Gastroesophageal sphincter (tissue), 4 donors: ENCODE results near the gene HLA-A. TPM values are rescaled to one million over a fixed set of nuclear protein-coding genes. Genes with fewer than 3 reads are reported as not detected.
"Not testable (repeated sequence)": the region's sequence is repeated elsewhere in the genome, so short reads cannot be mapped to it uniquely, and the experiment has no call there.

Experiments
- ATAC-seq: fragments of 150-250 bp; one replicate; pipeline ENCODE4 v1.9.1; 2016; ENCODE audit warnings: mild to moderate bottlenecking, moderate library complexity
- H3K27ac ChIP-seq, 4 donors: fragments of 200-600 bp; sonication (generic) in 3 of 4; 1 replicate in 3 of 4; 2 replicates in 1 of 4; pipeline ENCODE4 v1.5.1; 2016 to 2019
- H3K27me3 ChIP-seq: fragments of 200-600 bp; sonication (generic); one replicate; pipeline ENCODE4 v1.5.1; 2019
- H3K36me3 ChIP-seq, 2 donors: fragments of 200-600 bp; sonication (generic); one replicate each; pipeline ENCODE4 v1.5.1; 2019; ENCODE audit warnings: control low read depth in 1 of 2
- H3K4me1 ChIP-seq, 3 donors: fragments of 200-600 bp; sonication (generic); 1 replicate in 2 of 3; 2 replicates in 1 of 3; pipeline ENCODE4 v1.5.1; 2016 to 2019; ENCODE audit warnings: control low read depth in 2 of 3
- H3K4me3 ChIP-seq, 2 donors: fragments of 200-600 bp; sonication (generic); one replicate each; pipeline ENCODE4 v1.5.1; 2019; ENCODE audit warnings: mild to moderate bottlenecking in 1 of 2, moderate library complexity in 1 of 2
- H3K9me3 ChIP-seq, 3 donors: fragments of 200-600 bp; sonication (generic); one replicate each; pipeline ENCODE4 v1.5.1; 2017 to 2019; ENCODE audit warnings: control low read depth in 2 of 3
- CTCF ChIP-seq, 4 experiments: fragments of 200-600 bp in 2 of 4; fragments of 450-650 bp in 2 of 4; sonication (generic) in 1 of 4; IDR thresholded peaks; one replicate each; pipeline ENCODE4 v1.5.1; 2017 to 2019; ENCODE audit warnings: antibody characterized with exemption in 4 of 4, mild to moderate bottlenecking in 2 of 4, moderate library complexity in 2 of 4
- EP300 ChIP-seq: sonication (generic); formaldehyde crosslinking; IDR thresholded peaks from one replicate; pipeline ENCODE4 v1.6.1; 2017; ENCODE audit warnings: antibody characterized with exemption, mild to moderate bottlenecking
- POLR2A ChIP-seq, 2 donors: fragments of 450-650 bp; IDR thresholded peaks; one replicate each; pipeline ENCODE4 v1.6.1; 2017; ENCODE audit warnings: antibody characterized with exemption in 2 of 2, mild to moderate bottlenecking in 2 of 2, moderate library complexity in 1 of 2
- POLR2AphosphoS5 ChIP-seq: sonication (generic); formaldehyde crosslinking; IDR thresholded peaks from one replicate; pipeline ENCODE4 v1.6.1; 2017; ENCODE audit warnings: antibody characterized with exemption
- WGBS, 2 donors: methylation state at CpG; one replicate each; pipeline ENCODE4 v1.1.5; 2018; ENCODE audit warnings: low coverage in 1 of 2; 5-methylcytosine and 5-hydroxymethylcytosine counted together
- total RNA-seq, 4 donors: library from RNA; depleted of rRNA; stranded (reverse); fragments of >200 nt; gene quantifications; one replicate each; pipeline ENCODE4 v1.1.0, GENCODE V29; 2016

HLA-A gene
- total RNA-seq, 4 donors from 2014 or later, result 281 to 626 (median 424) TPM

DNA sequence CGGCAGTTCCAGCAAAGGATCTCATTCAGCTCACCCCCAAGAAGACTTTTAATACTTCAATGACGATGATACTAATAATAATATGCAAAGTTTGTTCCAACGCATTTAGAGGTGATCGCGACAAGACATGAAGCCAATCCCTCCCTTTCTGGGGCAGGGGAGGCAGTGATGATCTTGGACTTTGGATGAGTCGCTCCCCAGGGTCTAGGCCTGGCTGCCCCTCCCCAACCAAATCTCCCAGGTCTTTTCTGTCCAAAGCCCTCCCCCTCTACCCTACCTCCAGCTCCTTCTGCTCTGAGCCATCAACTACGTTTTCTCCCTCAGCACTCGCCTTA lies 33.9 kb downstream of the HLA-A start:
- TF ChIP-seq POLR2A (IDR thresholded peaks at IDR 0.05), result no peak
- no peak for TF ChIP-seq EP300
- TF ChIP-seq CTCF (IDR thresholded peaks at IDR 0.05), result no peak
- TF ChIP-seq POLR2AphosphoS5, result no peak
- Histone ChIP-seq H3K4me1 (peaks cover 0 to 37% (median 5%) of the 10 kb centered on the region in 3 donors), H3K4me3 (peak overlapping the region; percentile 42 to 59), H3K27ac (peak overlapping the region; percentile 80 to 95 (median 92)), H3K9me3 (no peaks in the 10 kb centered on the region), H3K27me3 (no peaks in the 10 kb centered on the region), H3K36me3 (no peaks in the 10 kb centered on the region)
- no peak for ATAC-seq
- 7 to 13% methylated on average over 8 of the region's 8 CpGs for WGBS, 2 donors

- no peaks in the 10 kb centered on the region for H3K36me3 ChIP-seq
- ATAC-seq, result peak; percentile 93
- H3K27me3 ChIP-seq, result no peaks in the 10 kb centered on the region
- peak overlapping the region; percentile 80 to 95 (median 92) for H3K27ac ChIP-seq
- WGBS, 2 donors, result 0% methylated on average over 7 to 9 of the region's 66 CpGs
- H3K4me1 ChIP-seq, result peaks cover 0 to 37% (median 5%) of the 10 kb centered on the region in 3 donors
- no peaks in the 10 kb centered on the region for H3K9me3 ChIP-seq
- TF ChIP-seq CTCF (IDR thresholded peaks at IDR 0.05) (peak in 3 of 4 experiments; percentile 39 to 61 (median 44)), EP300 (no peak), POLR2A (IDR thresholded peaks at IDR 0.05) (peak; percentile 54 to 60), POLR2AphosphoS5 (peak; percentile 74)
- peak overlapping the region; percentile 42 to 59 for H3K4me3 ChIP-seq
Observed at GRCh38 chr6:29976588-29977424, 34.5 kb downstream of the HLA-A start.

- WGBS, 2 donors, result 34 to 41% methylated on average over 4 of the region's 4 CpGs
- Histone ChIP-seq H3K36me3 (no peaks in the 10 kb centered on the region), H3K4me3 (peak overlapping the region; percentile 42 to 59), H3K9me3 (no peaks in the 10 kb centered on the region), H3K4me1 (peaks cover 0 to 37% (median 5%) of the 10 kb centered on the region in 3 donors), H3K27me3 (no peaks in the 10 kb centered on the region), H3K27ac (peak overlapping the region; percentile 80 to 95 (median 92))
- no peak for ATAC-seq
- TF ChIP-seq POLR2A (IDR thresholded peaks at IDR 0.05) (no peak), CTCF (IDR thresholded peaks at IDR 0.05) (no peak), POLR2AphosphoS5 (no peak), EP300 (no peak)
Observed at GRCh38 chr6:29977425-29977727, 35.0 kb downstream of the HLA-A start.

DNA sequence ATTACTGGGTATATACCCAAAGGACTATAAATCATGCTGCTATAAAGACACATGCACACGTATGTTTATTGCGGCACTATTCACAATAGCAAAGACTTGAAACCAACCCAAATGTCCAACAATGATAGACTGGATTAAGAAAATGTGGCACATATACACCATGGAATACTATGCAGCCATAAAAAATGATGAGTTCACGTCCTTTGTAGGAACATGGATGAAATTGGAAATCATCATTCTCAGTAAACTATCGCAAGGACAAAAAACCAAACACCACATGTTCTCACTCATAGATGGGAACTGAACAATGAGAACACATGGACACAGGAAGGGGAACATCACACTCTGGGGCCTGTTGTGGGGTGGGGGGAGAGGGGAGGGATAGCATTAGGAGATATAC lies 37.7 kb downstream of the HLA-A start:
- H3K27me3 ChIP-seq, H3K9me3 ChIP-seq, ATAC-seq, H3K4me3 ChIP-seq, H3K36me3 ChIP-seq, H3K27ac ChIP-seq: not testable (repeated sequence)
- WGBS, 2 donors, result no CpG with 5 or more reads among the region's 4 CpGs
- H3K4me1 ChIP-seq, result peaks cover 0 to 26% (median 5%) of the 10 kb centered on the region in 3 donors

DNA sequence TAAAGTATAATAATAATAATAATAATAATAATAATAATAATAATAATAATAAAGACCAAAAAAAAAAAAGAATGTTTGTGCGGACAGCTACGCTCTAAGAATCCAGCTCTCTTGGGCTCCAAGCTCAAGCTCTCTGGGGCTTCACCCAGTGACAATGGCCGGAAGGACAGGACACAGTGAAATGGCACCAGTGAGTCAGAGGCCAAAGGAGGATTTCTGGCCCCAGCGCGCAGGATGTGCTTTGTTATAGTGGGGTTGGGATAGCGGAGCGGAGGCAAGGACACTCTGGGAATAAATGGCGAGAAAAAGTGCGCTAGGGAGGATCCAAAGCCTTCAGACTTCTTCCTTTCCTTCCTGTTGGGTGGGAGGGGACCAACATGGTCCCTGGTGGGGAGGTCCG lies 38.2 kb downstream of the HLA-A start:
- TF ChIP-seq POLR2A (IDR thresholded peaks at IDR 0.05), result no peak
- TF ChIP-seq POLR2AphosphoS5, result no peak
- no peak for TF ChIP-seq CTCF (IDR thresholded peaks at IDR 0.05)
- no peak for TF ChIP-seq EP300
- Histone ChIP-seq H3K9me3 (no peaks in the 10 kb centered on the region), H3K27ac (no peak overlapping the region), H3K36me3 (no peaks in the 10 kb centered on the region), H3K4me3 (no peak overlapping the region), H3K4me1 (peaks cover 0 to 21% (median 5%) of the 10 kb centered on the region in 3 donors), H3K27me3 (no peaks in the 10 kb centered on the region)
- no peak for ATAC-seq
- 70 to 82% methylated on average over 4 to 10 of the region's 10 CpGs for WGBS, 2 donors
